Nephron (organoid): Measurements from ENCODE around the gene VRK3.

Experiments
- H3K27ac Mint-ChIP-seq, 3 experiments: 2 replicates each; pipeline ENCODE4 v1.8.0; 2020; ENCODE audit warnings: mixed read lengths in 3 of 3, mild to moderate bottlenecking in 2 of 3, moderate library complexity in 1 of 3
- H3K27me3 Mint-ChIP-seq: 2 replicates; pipeline ENCODE4 v1.8.0; 2021; ENCODE audit warnings: low read depth, mild to moderate bottlenecking, moderate library complexity, mixed read lengths
- H3K36me3 Mint-ChIP-seq: 2 replicates; pipeline ENCODE4 v1.8.0; 2020; ENCODE audit warnings: low read depth, mixed read lengths
- H3K4me1 Mint-ChIP-seq: 2 replicates; pipeline ENCODE4 v1.8.0; 2020; ENCODE audit warnings: mixed read lengths
- H3K4me3 Mint-ChIP-seq, 3 experiments: 2 replicates each; pipeline ENCODE4 v1.8.0; 2020; ENCODE audit warnings: mild to moderate bottlenecking in 3 of 3, mixed read lengths in 3 of 3, moderate library complexity in 2 of 3
- H3K9me3 Mint-ChIP-seq: 2 replicates; pipeline ENCODE4 v1.8.0; 2020; ENCODE audit warnings: mixed read lengths
- TF ChIP-seq, protein P1 (sequence below), 3 experiments: fragments of 200-600 bp; sonication (generic); IDR thresholded peaks; one replicate each; pipeline ENCODE4 v1.5.0; 2021; ENCODE audit warnings: antibody characterized with exemption in 3 of 3; ENCODE audit not compliant: unreplicated experiment in 3 of 3

The VRK3 gene

GRCh38 chr19:50007947-50008346, 17.2 kb downstream of the VRK3 start:
- TF ChIP-seq, protein P1, sequence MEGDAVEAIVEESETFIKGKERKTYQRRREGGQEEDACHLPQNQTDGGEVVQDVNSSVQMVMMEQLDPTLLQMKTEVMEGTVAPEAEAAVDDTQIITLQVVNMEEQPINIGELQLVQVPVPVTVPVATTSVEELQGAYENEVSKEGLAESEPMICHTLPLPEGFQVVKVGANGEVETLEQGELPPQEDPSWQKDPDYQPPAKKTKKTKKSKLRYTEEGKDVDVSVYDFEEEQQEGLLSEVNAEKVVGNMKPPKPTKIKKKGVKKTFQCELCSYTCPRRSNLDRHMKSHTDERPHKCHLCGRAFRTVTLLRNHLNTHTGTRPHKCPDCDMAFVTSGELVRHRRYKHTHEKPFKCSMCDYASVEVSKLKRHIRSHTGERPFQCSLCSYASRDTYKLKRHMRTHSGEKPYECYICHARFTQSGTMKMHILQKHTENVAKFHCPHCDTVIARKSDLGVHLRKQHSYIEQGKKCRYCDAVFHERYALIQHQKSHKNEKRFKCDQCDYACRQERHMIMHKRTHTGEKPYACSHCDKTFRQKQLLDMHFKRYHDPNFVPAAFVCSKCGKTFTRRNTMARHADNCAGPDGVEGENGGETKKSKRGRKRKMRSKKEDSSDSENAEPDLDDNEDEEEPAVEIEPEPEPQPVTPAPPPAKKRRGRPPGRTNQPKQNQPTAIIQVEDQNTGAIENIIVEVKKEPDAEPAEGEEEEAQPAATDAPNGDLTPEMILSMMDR (IDR thresholded peaks at IDR 0.05; ENCODE audit: unreplicated experiment in 3 of 3) = no peak
- Mint-ChIP-seq H3K4me3 (no peak overlapping the region), H3K27ac (no peak overlapping the region), H3K36me3 (peaks cover 34% of the 10 kb centered on the region), H3K4me1 (no peaks in the 10 kb centered on the region), H3K9me3 (no peaks in the 10 kb centered on the region), H3K27me3 (no peaks in the 10 kb centered on the region)

DNA sequence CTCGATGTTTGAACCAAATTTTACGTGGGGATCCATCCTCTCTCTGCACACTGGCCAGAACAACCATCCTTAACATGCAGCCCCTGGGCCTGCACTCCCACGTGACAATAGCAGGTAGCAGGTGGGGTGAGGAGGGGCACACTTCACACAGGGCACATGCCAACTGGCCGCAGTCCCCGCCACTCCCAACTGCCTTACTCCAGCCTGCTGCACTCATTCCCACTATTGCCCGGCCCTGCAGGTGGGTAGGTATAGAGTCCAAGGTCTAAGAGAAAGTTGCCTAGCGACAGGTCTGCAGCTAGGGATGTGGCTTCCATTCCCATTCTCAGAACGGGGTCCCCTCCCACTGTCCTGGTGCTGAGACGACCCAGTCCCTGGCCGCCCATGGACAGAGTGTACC, 18.0 kb downstream of the VRK3 start:
- no peak overlapping the region for H3K4me3 Mint-ChIP-seq
- no peaks in the 10 kb centered on the region for H3K9me3 Mint-ChIP-seq
- TF ChIP-seq, protein P1 (IDR thresholded peaks at IDR 0.05; ENCODE audit: unreplicated experiment in 3 of 3) = no peak
- no peaks in the 10 kb centered on the region for H3K27me3 Mint-ChIP-seq
- H3K36me3 Mint-ChIP-seq = peaks cover 34% of the 10 kb centered on the region
- no peaks in the 10 kb centered on the region for H3K4me1 Mint-ChIP-seq
- H3K27ac Mint-ChIP-seq = no peak overlapping the region

DNA sequence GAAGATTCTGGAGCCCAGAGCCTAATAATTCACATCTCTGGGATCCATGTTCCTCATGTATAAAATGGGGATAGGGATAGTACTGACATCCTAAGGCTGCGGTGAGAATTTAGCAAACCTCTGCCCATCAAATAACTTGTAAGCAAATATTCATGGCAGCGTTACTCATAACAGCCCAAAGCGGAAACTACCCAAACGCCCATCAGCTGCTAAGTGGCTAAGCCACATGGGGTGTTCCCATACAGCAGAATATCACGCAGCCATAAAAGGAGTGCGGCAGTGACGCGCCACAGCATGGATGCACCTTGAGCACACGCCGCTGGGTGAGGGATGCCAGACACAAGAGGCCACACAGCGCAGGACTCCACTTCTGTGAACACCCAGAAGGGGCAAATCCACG, 19.7 kb downstream of the VRK3 start:
- Mint-ChIP-seq H3K4me3 (no peak overlapping the region), H3K36me3 (peaks cover 36% of the 10 kb centered on the region), H3K9me3 (no peaks in the 10 kb centered on the region), H3K27me3 (no peaks in the 10 kb centered on the region), H3K4me1 (no peaks in the 10 kb centered on the region), H3K27ac (no peak overlapping the region)
- TF ChIP-seq, protein P1 (IDR thresholded peaks at IDR 0.05; ENCODE audit: unreplicated experiment in 3 of 3) = no peak

DNA sequence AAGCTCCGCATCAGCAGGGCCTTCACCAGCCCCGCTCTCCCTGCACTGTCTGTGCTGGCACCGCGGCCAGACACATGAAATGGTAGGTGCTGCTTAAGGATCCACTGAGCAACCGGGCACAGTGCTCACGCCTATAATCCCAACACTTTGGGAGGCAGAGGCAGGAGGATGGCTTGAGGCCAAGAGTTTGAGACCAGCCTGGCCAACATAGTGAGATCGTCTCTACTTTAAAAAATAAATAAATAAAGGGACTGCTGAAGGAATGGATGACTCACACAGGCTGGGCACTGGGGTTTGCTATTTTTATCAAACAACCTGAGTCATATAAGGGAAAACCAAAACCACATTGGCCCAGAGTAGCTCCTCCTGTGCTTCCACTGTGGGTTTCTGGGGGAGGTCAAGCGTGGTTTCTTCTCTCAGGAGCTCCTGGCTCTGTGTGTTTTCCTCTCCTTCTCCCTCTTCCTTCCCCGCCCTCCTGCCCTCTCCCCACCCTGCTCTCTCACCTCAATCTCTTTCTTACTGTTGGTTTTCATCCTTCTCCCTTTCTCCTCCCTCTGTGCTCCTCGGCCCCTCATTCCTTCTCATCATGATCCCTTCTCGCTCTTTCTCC, 21.3 kb downstream of the VRK3 start:
- Mint-ChIP-seq H3K9me3 (no peaks in the 10 kb centered on the region), H3K27ac (no peak overlapping the region), H3K4me1 (no peaks in the 10 kb centered on the region), H3K36me3 (peaks cover 44% of the 10 kb centered on the region), H3K27me3 (no peaks in the 10 kb centered on the region), H3K4me3 (no peak overlapping the region)
- TF ChIP-seq, protein P1 (IDR thresholded peaks at IDR 0.05; ENCODE audit: unreplicated experiment in 3 of 3) = no peak

- no peaks in the 10 kb centered on the region for H3K27me3 Mint-ChIP-seq
- H3K9me3 Mint-ChIP-seq = no peaks in the 10 kb centered on the region
- no peak overlapping the region for H3K4me3 Mint-ChIP-seq
- no peak overlapping the region for H3K27ac Mint-ChIP-seq
- no peaks in the 10 kb centered on the region for H3K4me1 Mint-ChIP-seq
- TF ChIP-seq, protein P1 (IDR thresholded peaks at IDR 0.05; ENCODE audit: unreplicated experiment in 3 of 3) = no peak
- H3K36me3 Mint-ChIP-seq = peaks cover 39% of the 10 kb centered on the region
Measured at GRCh38 chr19:50003254-50003788, 21.9 kb downstream of the VRK3 start.

DNA sequence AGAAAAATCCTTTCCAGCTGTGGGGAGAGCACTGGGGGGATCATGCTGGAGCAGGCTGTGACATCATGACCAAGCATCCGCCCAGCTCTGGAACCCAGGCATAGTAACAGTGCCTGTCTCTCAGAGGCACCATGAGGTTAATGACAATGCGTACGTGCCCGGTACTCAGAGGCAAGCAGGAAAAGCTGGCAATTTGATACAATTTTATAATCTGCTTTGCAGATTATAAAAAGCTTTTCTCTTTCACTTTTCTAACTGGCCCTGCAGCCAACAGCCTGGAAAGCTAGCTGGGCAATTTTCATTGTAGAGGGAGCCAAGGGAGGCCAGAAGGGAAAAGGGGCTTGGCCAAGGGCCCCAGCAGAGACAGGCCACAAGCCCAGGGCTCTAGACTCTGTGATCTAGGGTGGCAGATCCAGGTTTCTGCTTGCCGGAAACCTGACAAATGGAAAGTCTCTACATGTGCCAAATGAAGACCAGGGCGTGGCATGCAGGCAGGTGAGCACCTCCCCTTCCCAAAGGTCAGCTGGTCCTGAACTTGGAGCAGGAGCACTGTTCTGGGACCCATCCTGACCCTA, 22.7 kb downstream of the VRK3 start:
- H3K4me1 Mint-ChIP-seq = no peaks in the 10 kb centered on the region

More for the DNA sequence above, 22.7 kb downstream of the VRK3 start:
- Mint-ChIP-seq H3K36me3 (peaks cover 39% of the 10 kb centered on the region), H3K4me3 (no peak overlapping the region), H3K27me3 (no peaks in the 10 kb centered on the region), H3K27ac (no peak overlapping the region), H3K9me3 (no peaks in the 10 kb centered on the region)
- TF ChIP-seq, protein P1 (IDR thresholded peaks at IDR 0.05; ENCODE audit: unreplicated experiment in 3 of 3) = no peak
